CD4-positive, alpha-beta T cell (primary cell): ENCODE data around the gene PIAS4. TPM values are rescaled to one million over a fixed set of nuclear protein-coding genes. Genes with fewer than 3 reads are reported as not detected.

Experiments
- ATAC-seq: fragments of 200-7000 bp; cut with Tn5 transposase; one replicate; pipeline ENCODE4 v1.10.0; 2022; ENCODE audit warnings: mild to moderate bottlenecking; ENCODE audit not compliant: poor library complexity
- CTCF ChIA-PET: fragments of 350-600 bp; sonication (Branson Sonifier 250); formaldehyde crosslinking; loops from one replicate; lab custom pipeline; 2021; ENCODE audit warnings: antibody characterized with exemption, inconsistent platforms; lab: Charles Lee
- POLR2A ChIA-PET: fragments of 350-600 bp; sonication (Branson Sonifier 250); formaldehyde crosslinking; loops from one replicate; lab custom pipeline; 2021; ENCODE audit warnings: antibody characterized with exemption, inconsistent platforms; lab: Charles Lee
- DNase-seq, 14 experiments: peaks; one replicate each; pipeline ENCODE4 v3.0.0-alpha.2; 2013 to 2020; ENCODE audit warnings: mixed read lengths in 2 of 14
- H3K27ac ChIP-seq, 2 donors: one replicate each; pipeline versions ENCODE4 v1.5.1 to v1.7.0; 2013; ENCODE audit warnings: low read length in 2 of 2, low read depth in 1 of 2, mild to moderate bottlenecking in 1 of 2
- H3K27me3 ChIP-seq, 2 experiments: 1 replicate in 1 of 2; 2 replicates in 1 of 2; pipeline versions ENCODE4 v1.6.1 to v1.7.0; 2013; ENCODE audit warnings: low read length in 2 of 2, control low read depth in 1 of 2, mild to moderate bottlenecking in 1 of 2, moderate library complexity in 1 of 2; ENCODE audit not compliant: insufficient read depth in 2 of 2, control insufficient read depth in 1 of 2
- H3K36me3 ChIP-seq: one replicate; pipeline ENCODE4 v1.6.1; 2013; ENCODE audit warnings: low read length, control low read depth; ENCODE audit not compliant: insufficient read depth
- H3K4me1 ChIP-seq: one replicate; pipeline ENCODE4 v1.6.1; 2013; ENCODE audit warnings: low read length, control low read depth; ENCODE audit not compliant: insufficient read depth
- H3K4me3 ChIP-seq: one replicate; pipeline ENCODE4 v1.5.1; 2013; ENCODE audit warnings: mild to moderate bottlenecking, low read length, moderate library complexity
- H3K9me3 ChIP-seq, 2 experiments: 1 replicate in 1 of 2; 2 replicates in 1 of 2; pipeline versions ENCODE4 v1.6.1 to v1.7.0; 2013; ENCODE audit warnings: low read length in 2 of 2, mild to moderate bottlenecking in 2 of 2, control low read depth in 1 of 2, moderate library complexity in 1 of 2; ENCODE audit not compliant: control insufficient read depth in 1 of 2, insufficient read depth in 1 of 2
- H3K27ac Mint-ChIP-seq: one replicate; pipeline ENCODE4 v1.8.0; 2020; ENCODE audit warnings: mixed read lengths
- H3K27me3 Mint-ChIP-seq: one replicate; pipeline ENCODE4 v1.8.0; 2021; ENCODE audit warnings: mixed read lengths
- H3K36me3 Mint-ChIP-seq: one replicate; pipeline ENCODE4 v1.8.0; 2021; ENCODE audit warnings: low read depth, mixed read lengths
- H3K4me1 Mint-ChIP-seq: one replicate; pipeline ENCODE4 v1.8.0; 2021; ENCODE audit warnings: low read depth, mixed read lengths
- H3K4me3 Mint-ChIP-seq: one replicate; pipeline ENCODE4 v1.8.0; 2020; ENCODE audit warnings: mild to moderate bottlenecking, mixed read lengths
- H3K9me3 Mint-ChIP-seq: one replicate; pipeline ENCODE4 v1.8.0; 2020; ENCODE audit warnings: mixed read lengths
- CTCF ChIP-seq: fragments of 200-600 bp; IDR thresholded peaks from one replicate; pipeline ENCODE4 v1.8.0; 2022; ENCODE audit warnings: antibody characterized with exemption, mild to moderate bottlenecking
- intact Hi-C, 2 experiments: fragments of 100-400 bp; cut with DNase I in 1 of 2; cut with micrococcal nuclease in 1 of 2; formaldehyde crosslinking; loops; one replicate each; pipeline versions ENCODE4 v1.15.1 to v1.9.0; 2023 to 2025; cut with DNase I, micrococcal nuclease
- total RNA-seq, 174 experiments: library from RNA in 2 of 174; stranded (reverse) in 2 of 174; gene quantifications; one replicate each; pipeline ENCODE4 v1.2.3 and lab custom pipeline; 2021 to 2026

Gene PIAS4
- total RNA-seq, 2 experiments from 2014 or later: 14.5 to 16.5 TPM

DNA sequence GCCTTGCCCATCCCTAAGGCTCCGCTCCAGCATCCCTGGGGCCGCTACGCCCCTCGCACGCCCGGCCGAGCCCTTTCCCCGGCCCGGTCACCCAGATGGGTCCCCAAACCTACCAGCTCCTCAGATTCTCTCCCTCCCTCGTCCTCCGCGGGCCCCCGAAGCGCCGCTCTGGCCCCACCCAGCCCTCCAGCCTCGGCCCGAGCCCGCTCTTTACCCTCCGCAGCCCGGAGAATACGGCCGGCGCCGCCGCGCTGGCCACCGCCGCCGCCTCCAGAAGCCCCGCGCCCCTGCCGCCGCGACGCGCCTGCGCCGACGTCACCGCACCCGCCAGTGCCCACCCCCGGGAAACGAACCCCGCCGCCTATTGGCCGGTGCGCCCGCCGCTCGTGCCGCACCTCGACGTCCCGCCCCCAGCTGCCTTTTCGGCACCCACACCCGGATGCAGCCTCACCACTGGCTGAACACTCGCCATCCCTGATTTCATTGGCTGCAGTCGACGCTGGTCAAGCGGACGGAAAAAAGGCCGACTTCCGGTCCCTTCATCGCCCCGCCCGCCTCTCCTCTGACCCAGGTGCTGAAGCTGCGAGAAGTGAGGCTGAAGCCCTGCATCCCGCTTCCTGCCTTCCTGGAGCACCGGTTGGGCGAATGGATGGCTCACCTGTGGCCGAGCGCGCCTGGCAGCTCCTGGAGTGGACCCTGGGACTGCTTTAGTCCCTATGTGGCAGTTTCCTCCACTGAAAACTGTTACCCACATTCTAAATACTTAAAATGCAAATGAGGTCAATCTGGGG, 36.5 kb upstream of the PIAS4 start, which contains the start of gene DAPK3:
DAPK3 (minus strand) TSS at position 292 of the 791 bp plus-strand sequence. CDS start 1,364 bp downstream, outside the sequence.
- Mint-ChIP-seq H3K9me3 (no peaks in the 10 kb centered on the region), H3K4me1 (peaks cover 22% of the 10 kb centered on the region), H3K36me3 (peaks cover 43% of the 10 kb centered on the region), H3K4me3 (peak within 1 kb of the TSS; percentile 88), H3K27ac (peak within 1 kb of the TSS; percentile 84), H3K27me3 (no peaks in the 10 kb centered on the region)
- DNase-seq: peak; percentile 77 to 94 (median 89)
- POLR2A ChIA-PET: interaction anchor here (1.0 to 4.6 kb wide), 9 partner anchors 8 to 276 kb away, joined by 3 to 72 read pairs (median 5); partner anchors contain the start of genes EEF2, MRPL54 and YJU2
- H3K4me1 ChIP-seq: peaks cover 33% of the 10 kb centered on the region
- H3K4me3 ChIP-seq: peak within 1 kb of the TSS; percentile 95
- CTCF ChIA-PET: interaction anchor here (1.2 to 4.4 kb wide), 3 partner anchors 15 to 169 kb away, joined by 4 to 29 read pairs (median 8); partner anchors contain the start of gene EEF2
- H3K27me3 ChIP-seq: no peaks in the 10 kb centered on the region
- intact Hi-C loops: loop anchor here in 1 of 2 experiments (2.0 kb wide), 1 partner anchor 14 kb away; the partner anchor contains the start of gene EEF2
- H3K36me3 ChIP-seq: peaks cover 32% of the 10 kb centered on the region
- no peak for TF ChIP-seq CTCF
- no peaks in the 10 kb centered on the region for H3K9me3 ChIP-seq
- peak within 1 kb of the TSS; percentile 67 to 76 for H3K27ac ChIP-seq
- peak; percentile 91 for ATAC-seq

DNA sequence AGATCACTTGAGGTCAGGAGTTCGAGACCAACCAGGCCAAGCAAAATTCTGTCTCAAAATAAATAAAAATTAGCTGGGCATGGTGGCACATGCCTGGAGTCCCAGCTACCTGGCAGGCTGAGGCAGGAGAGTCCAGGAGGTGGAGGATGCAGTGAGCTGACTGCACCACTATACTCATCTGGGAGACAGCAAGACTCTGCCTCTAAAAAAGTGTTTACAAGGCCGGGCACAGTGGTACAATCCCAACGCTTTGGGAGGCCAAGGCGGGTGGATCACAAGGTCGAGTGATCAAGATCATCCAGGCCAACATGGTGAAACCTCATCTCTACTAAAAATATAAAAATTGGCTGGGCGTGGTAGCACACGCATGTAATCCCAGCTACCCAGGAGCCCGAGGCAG, 32.4 kb upstream of the PIAS4 start:
- H3K27ac ChIP-seq: no peak overlapping the region
- DNase-seq: no peak
- Mint-ChIP-seq H3K4me3 (no peak overlapping the region), H3K36me3 (peaks cover 53% of the 10 kb centered on the region), H3K27ac (peak overlapping the region; percentile 49), H3K4me1 (peaks cover 16% of the 10 kb centered on the region), H3K27me3 (no peaks in the 10 kb centered on the region), H3K9me3 (no peaks in the 10 kb centered on the region)
- ChIA-PET CTCF (interaction anchor here (0.8 kb wide), 1 partner anchor 13 kb away, joined by 3 read pairs; no protein-coding TSS in a partner anchor), POLR2A (interaction anchor here (0.7 to 2.4 kb wide), 4 partner anchors 9 to 15 kb away, joined by 3 to 9 read pairs (median 6); partner anchors contain the start of gene EEF2)
- peaks cover 49% of the 10 kb centered on the region for H3K36me3 ChIP-seq
- intact Hi-C loops: no loop called here
- no peak overlapping the region for H3K4me3 ChIP-seq
- no peak for TF ChIP-seq CTCF
- peaks cover 0 to 10% of the 10 kb centered on the region in 2 experiments for H3K9me3 ChIP-seq
- peaks cover 24% of the 10 kb centered on the region for H3K4me1 ChIP-seq
- H3K27me3 ChIP-seq: peaks cover 0 to 3% of the 10 kb centered on the region in 2 experiments
- no peak for ATAC-seq

DNA sequence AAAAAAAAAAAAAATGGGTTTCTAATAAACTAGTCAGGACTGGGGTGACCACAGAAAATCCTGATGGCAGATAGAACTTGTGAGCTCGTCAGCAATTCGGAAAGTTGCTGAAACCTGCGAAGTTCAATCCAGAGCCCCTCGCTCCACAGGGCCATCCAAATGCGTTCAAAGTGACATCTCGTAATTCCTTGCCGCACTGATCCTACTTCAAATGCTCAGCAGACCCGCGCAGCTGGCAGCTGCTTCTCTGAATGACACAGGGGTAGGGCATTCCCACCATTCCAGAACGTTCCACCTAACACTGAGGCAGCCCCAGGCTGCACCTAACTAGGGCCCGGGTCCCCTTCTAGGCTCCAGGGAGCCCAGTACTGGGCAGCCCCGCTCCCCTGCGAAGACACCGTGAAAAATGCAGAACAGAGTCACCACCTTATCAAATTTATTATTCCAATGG, 31.9 kb upstream of the PIAS4 start:
- H3K27ac ChIP-seq: no peak overlapping the region
- no peak for TF ChIP-seq CTCF
- H3K36me3 ChIP-seq: peaks cover 54% of the 10 kb centered on the region
- peaks cover 24% of the 10 kb centered on the region for H3K4me1 ChIP-seq
- peaks cover 0 to 10% of the 10 kb centered on the region in 2 experiments for H3K9me3 ChIP-seq
- Mint-ChIP-seq H3K4me3 (peak overlapping the region; percentile 60), H3K9me3 (no peaks in the 10 kb centered on the region), H3K36me3 (peaks cover 56% of the 10 kb centered on the region), H3K27me3 (no peaks in the 10 kb centered on the region), H3K27ac (peak overlapping the region; percentile 49), H3K4me1 (peaks cover 11% of the 10 kb centered on the region)
- no peak overlapping the region for H3K4me3 ChIP-seq
- peaks cover 0 to 3% of the 10 kb centered on the region in 2 experiments for H3K27me3 ChIP-seq
- ChIA-PET POLR2A (interaction anchor here (0.7 to 2.4 kb wide), 4 partner anchors 8 to 14 kb away, joined by 3 to 9 read pairs (median 6); partner anchors contain the start of gene EEF2), CTCF (interaction anchor here (0.8 kb wide), 1 partner anchor 12 kb away, joined by 3 read pairs; no protein-coding TSS in a partner anchor)
- intact Hi-C loops: no loop called here
- no peak for DNase-seq
- no peak for ATAC-seq
